HG03025 (cell line): ENCODE data around the gene NELFA.
"Not testable (repeated sequence)": the region's sequence is repeated elsewhere in the genome, so short reads cannot be mapped to it uniquely, and the experiment has no call there.

ENCODE experiments used
- ATAC-seq: cut with Tn5 transposase; IDR thresholded peaks from one replicate; pipeline ENCODE4 v1.9.1; 2021; ENCODE audit warnings: mild to moderate bottlenecking, moderate library complexity; ENCODE audit not compliant: unreplicated experiment, low FRiP score

Gene NELFA

DNA sequence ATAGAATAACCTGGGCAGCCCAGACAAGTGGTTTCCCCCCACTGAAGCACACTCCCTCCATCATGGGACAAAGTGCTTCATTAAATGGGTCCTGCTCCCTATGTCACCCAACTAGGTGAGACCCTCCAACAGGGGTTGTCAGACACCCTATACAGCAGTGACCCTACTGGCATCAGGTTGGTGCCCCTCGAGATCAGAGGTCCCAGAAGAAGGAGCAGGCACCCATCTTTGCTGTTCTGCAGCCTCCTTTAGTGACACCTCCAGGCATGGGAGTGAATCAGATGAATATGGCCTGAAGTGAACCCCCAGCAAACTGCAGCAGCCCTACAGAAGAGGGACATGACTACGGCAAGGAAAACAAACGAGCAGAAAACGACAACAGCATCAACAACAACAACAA is 11.1 kb downstream of the NELFA start:
- no peak for ATAC-seq

DNA sequence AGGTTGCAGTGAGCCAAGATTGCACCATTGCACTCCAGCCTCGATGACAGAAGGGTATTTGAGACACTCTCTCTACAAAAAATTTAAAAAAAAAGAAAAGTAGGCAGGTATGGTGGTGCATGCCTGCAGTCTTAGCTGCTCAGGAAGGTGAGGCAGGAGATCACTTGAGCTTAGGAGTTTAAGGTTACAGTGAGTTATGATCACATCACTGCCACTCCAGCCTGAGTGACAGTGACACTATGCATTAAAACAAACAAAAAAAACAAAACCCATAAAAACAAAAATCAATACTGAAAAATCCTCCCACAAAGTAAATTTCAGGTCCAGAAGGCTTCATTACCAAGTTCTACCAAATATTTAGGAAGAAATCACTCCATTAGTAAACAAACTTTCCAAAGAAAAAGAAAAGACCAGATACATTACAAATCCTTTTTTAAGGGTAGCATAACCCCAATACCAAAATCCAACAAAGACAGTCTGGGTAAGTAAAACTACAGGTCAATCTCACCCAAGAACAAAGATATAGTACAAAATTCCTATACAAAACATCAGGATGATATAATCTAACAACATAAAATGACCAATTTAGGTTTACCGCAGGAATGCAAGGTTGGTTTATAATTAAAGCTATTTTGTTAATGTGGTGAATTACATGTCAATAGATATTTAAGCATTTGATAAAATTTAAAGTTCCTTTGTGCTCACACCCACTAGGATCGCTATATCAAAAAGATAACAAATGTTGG is 11.7 kb downstream of the NELFA start:
- ATAC-seq, result no peak

DNA sequence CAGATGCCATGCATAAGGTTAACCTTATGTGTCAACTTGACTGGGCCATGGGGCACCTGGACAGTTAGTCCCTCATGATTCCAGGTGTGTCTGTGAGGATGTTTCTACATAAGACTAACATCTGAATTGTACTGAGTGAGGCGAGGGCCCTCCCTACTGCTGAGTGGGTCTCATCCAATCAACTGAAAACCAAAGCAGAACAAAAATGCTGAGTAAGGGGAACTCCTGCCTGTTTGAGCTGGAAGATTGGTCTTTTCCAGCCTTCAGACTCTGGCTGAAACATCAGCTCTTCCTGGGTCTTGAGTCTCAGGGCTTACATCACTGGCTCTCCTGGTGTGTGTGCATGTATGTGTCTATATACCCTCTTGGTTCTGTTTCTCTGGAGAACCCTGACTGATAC is 13.8 kb downstream of the NELFA start:
- ATAC-seq, result no peak

DNA sequence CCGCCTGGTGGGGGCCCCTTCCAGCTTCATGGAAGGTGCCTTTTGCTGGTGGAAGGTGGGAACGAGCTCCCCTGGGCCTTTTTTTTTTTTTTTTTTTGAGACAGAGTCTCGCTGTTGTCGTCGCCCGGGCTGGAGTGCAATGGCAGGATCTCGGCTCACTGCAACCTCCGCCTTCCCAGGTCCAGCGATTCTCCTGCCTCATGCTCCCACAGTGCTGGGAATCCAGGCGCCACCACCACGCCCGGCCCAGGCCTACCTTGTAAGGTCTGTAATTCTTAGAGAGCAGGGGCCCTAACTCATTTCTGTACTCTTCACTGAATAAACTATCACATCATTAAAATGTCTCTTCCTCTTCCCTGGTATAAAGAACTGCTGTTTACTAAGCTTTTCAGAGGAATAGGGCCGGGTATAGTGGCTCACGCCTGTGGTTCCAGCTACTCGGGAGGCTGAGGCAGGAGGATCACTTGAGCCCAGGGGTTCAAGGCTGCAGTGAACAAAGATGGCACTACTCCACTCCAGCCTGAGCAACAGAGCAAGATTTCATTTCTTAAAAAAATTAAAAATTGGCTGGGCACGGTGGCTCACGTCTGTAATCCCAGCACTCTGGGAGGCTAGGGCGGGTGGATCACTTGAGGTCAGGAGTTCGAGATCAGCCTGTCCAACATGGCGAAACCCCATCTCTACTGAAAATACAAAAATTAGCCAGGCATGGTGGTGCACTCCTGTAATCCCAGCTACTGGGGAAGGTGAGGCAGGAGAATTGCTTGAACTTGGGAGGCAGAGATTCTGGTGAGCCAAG is 14.9 kb downstream of the NELFA start:
- ATAC-seq, result not testable (repeated sequence)

GRCh38 chr4:1993169-1993516 is 15.6 kb downstream of the NELFA start:
- no peak for ATAC-seq

DNA sequence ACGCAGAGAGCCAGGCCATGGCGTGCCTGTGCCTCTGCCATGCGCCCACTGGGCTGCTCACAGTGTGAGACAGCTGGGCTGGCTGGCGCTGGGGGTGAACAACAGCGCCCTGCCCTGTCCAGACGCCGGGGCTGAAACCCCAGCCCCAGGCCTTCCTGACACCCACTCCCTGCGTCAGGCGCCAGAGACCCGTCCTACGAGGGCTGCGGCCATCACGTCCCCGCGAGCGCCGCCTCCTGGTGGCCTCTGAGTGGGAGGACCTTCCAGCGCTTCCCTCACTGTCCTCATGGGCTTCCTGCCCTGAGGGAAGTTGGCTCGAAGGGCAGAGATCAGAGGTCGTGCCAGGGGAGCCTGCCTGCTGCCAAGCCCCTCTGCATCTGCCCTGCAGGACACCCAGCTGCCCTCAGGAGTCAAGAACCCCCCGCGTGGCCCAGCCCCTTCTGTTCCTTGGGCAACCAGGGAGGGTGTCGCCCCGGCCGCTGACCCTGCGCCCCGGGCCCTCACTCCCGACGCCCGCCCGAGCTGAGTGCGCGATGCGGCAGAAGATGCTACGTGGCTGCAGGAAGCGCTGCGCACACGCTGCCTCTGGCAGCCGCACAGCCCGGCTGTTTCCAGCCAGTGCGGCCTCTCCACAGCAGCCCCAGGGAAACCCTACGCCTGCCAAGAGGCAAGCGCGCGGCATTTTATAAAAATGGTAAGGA is 16.2 kb downstream of the NELFA start:
- no peak for ATAC-seq

DNA sequence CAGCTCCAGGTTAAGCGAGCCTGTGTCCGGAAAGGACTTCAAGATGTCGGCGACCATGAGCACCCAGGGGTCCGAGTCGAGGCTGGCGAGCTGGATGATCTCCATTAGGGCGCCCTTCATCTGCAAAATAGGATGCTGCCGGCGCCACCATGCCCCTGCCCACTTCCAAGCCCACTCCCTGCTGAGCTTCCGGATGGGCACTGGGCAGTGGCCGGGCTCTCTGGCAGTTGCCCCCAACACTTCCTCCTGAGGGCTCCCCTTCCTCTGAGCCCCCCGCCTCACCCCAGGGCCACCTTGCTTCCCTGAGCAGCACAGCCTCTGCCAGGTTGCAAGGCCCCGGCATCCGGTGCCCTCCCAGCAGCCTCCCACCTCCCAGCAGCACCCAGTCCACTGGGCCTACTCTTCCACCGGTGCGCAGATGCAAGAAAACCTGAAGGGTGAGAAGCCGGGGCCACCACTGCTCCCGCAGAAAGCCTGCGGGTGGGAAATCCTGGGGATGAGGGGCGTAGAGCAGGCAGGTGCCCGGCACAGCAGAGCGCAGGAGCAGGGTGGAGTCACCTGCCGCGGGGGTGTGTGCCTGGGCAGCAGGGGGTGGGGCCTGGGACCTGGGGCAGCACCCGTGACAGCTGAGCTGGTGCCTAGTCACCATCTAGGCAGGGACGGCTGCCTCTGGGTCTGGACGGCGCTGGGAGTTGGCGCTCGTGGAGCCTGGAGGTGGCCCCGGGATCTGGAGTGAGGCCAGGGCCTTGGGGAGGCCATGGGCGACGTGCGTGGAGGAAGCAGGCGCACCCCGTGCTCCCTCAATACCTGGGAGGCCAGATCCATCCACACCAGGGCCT is 17.0 kb downstream of the NELFA start:
- no peak for ATAC-seq

DNA sequence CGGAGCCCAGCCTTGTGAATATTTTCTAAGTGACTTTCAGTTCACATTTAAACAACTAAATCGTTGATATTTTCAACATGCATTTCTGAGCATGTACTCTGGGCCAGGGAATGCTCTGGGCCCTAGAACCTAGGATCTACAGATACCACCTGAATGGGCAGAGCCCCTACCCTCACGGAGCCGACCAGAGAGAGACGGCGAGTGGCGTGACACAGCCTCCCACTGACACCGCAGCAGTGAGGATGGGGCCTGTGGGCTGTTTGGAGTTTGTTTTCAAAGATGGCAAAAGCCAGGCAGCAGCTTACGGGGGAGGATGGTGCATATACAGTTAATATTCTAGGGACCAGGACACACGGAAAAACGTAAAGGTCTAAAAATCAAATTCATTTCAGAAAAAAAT is 17.7 kb downstream of the NELFA start:
- no peak for ATAC-seq

DNA sequence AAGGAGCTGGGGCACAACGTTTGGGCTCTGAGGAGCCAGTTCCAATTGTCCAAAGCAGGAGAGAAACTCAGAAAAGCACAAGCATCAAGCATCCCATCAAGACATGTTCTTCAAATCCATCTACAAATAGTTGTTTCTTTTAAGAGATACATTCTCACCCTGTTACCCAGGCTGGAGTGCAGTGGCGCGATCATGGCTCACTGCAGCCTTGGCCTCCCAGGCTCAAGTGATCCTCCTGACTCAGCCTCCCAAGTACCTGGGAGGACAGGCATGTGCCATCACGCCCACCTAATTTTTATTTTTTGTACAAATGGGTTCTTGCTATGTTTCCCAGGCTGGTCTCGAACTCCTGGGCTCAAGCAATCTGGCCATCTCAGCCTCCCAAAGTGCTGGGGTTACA is 18.1 kb downstream of the NELFA start:
- no peak for ATAC-seq

DNA sequence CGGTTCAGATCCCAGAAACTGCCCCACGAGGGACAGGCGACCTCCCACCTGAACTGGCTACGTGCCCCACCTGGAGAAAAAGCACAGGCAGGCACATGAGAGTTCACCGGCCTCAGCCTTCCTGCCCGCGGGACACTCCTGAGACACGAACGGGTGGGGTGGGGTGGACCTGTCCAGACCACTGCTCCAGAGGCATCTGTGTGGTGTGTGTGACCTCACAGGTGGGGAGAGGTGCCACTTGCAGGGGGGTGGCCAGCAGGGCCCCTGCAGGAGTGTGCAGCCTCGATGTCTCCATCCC is 18.5 kb downstream of the NELFA start:
- no peak for ATAC-seq

GRCh38 chr4:1989533-1990347 is 19.0 kb downstream of the NELFA start:
- no peak for ATAC-seq

DNA sequence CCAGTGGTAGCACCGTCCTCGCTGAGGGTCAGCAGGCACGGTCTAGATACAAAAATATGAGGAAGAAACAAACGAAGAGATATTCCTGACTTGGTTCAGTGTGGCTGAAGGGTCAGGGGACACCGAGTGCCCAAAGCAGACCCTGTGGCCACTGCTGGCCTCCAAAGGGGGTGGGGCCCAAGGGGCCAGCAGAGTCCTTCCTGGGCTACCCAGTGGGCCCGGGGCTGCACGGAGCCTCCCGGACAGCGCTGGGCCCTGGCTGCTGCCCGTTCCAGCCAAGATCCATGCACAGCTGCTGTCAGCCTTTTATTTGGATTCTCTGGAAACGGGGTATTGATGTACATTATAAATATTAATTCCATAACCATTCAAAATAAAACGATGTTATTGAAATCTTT is 20.4 kb downstream of the NELFA start:
- ATAC-seq, result no peak

DNA sequence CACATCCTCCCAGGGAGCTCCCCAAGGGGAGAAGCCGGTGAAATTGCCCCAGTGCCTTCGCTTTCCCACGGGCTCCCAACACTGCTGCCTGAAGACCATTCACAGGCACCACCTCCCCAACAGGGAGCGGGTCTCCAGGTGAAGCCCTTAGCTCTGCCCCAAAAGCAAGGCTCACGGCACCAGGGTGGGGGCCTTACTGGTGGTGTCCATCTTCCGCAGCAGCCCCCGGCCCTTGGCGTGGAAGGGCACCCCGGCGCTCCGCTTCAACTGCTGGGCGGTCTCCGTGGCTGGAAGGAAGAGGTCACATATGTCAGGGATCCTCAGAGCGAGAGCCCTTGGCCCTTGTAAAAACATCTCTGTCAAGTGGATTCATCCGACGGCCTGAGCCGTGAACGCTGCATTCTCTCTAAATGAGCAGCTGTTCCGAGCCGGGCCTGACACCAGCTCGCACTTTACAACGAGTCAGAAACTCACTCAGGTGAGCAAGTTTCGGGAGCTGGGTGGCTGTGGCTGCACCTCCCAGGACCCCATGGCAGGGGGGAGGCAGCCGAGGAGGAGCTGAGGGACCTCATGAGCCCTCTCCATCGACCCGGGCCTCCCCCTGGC is 20.9 kb downstream of the NELFA start:
- ATAC-seq, result no peak

DNA sequence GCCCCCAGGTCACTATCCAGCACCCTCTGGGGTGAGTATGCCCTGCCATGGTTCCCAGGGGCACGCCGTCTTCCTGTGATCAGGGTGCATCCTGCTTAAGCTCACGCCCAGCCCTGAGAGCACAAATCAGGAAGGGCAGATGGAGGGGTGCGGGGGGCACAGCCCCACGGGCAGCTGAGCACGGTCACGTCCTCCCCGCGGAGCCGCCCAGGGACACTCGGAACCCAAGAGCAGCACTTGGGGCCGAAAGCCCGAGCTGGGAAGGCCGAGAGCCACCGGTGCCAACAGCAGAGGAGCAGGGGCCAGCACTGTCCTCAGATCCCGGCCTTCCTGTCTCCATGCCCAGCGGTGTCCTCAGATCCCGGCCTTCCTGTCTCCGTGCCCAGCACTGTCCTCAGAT is 21.5 kb downstream of the NELFA start:
- no peak for ATAC-seq

- no peak for ATAC-seq
Measured at GRCh38 chr4:1986578-1987210, 22.1 kb downstream of the NELFA start.

DNA sequence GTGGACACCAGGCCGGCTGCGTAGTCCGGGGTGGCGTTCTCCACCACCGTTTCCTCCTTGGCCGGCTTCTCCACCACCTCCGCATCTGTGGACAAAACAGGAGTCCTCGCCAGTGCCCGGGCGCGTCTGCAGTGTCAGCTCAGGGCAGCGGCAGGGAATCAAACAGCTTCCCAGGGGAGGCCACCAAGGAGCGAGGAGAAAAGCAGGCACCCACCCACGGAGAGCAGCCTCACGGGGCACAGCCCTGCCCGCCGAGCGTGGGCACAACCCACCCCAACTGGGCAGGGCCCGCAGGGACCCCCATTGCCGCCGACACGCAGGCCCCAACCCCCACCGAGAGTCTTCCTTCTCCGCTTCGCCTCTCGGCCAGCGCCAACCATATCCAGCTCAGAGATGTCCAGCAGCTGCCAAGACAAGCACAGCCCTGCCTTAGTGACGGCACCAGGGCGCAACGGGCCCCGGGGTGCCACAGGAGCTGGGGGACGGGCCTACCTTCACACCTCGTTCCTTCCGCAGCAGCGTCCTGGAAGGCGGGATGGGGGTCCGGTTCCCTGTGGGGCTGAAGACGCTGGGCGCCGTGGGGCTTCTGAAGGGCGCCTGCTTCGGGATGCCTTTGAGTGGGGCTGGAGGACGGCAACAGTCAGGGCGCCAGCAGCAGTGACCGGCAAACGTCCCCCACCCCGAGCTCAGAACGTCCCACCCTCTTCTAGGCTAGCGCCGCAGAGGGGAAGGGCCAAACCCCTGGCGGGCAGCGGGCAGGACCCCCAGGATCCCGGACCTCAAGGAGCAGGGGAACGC is 22.8 kb downstream of the NELFA start:
- ATAC-seq, result no peak

DNA sequence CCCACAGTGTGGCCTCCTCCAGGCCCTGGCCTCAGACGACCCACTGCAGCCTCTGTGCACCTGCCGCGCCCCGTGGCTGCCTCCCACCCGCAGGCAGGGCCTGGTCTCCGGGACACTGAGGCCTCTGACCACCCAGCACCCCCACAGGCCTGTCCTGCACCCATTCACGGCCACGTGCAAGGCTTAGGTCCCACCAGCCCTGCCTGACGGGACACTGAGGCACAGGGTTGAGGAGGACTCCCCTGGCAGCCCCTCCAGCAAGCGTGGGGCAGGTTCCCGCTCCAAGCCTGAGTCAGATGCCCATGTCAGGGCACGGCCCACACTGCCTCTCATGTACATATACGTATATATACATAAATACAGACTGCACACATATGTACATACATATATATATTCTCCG is 23.5 kb downstream of the NELFA start:
- no peak for ATAC-seq

- ATAC-seq, result no peak
Measured at GRCh38 chr4:1984406-1985191, 24.2 kb downstream of the NELFA start.
